ENCODE measurements around the gene VWC2L. TPM values are rescaled to one million over a fixed set of nuclear protein-coding genes. Genes with fewer than 3 reads are reported as not detected.

VWC2L gene
- total and polyA plus RNA-seq, 2 experiments from 2014 or later, result not detected

DNA sequence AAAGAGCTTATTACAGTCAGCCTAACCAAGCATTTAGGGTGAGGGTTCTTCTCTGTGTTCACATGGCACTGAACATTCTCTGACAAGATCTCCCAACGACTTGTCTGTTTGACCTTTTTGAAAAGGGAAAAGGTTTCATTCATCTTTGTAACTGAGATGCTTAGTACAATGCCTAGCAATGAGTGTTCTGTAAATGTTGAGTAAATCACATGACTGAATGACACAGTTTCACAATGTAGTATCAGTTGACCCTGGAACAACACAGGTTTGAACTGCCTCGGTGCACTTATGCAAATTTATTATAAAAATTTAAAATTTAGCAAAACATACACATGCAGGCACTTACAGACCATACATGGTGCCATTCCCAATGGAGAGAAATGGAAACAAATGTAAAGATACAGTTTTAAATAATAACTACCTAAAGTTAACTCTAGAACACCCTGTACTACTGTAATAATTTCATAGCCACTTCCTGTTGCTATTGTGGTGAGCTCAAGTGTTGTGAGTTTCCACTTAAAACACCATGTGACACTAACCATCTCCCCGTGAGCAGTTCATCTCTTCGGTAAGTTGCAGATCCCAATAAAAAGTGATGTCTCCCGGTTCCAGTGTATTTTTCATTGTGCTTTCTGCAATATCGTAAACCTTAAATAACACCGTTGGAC lies 34.1 kb upstream of the VWC2L start:
- no peaks in the 10 kb centered on the region for H3F3A ChIP-seq (replicated peaks; ENCODE audit: low read depth)
- H3K36me3 ChIP-seq (ENCODE audit: insufficient read depth), result no peaks in the 10 kb centered on the region
- no peaks in the 10 kb centered on the region for H3K79me2 ChIP-seq (replicated peaks; ENCODE audit: insufficient read depth)
- no peak overlapping the region for H2AFZ ChIP-seq
- no peak overlapping the region for H3K4me3 Mint-ChIP-seq
- no peak overlapping the region for H3K27ac ChIP-seq (ENCODE audit: low read depth)
- no peak overlapping the region for H3K4me3 ChIP-seq
- no peak for ATAC-seq
- no peak for DNase-seq (ENCODE audit: low spot score)
- H3K4me1 Mint-ChIP-seq, result peaks cover 8% of the 10 kb centered on the region; the same call in 2 of the 3 replicates
- H3K4me2 ChIP-seq, result no peak overlapping the region
- no peaks in the 10 kb centered on the region for H3K27me3 ChIP-seq (ENCODE audit: insufficient read depth)
- H3K27ac Mint-ChIP-seq, result no peak overlapping the region
- H3K4me1 ChIP-seq (ENCODE audit: insufficient read depth), result 0 out of 2 replicates have a peak, but pooled peaks cover 5% of the 10 kb centered on the region
- no peaks in the 10 kb centered on the region; the same call in 1 of the 2 replicates for H3K9me2 ChIP-seq (ENCODE audit: insufficient read depth)
- H3K9me3 Mint-ChIP-seq, result no peaks in the 10 kb centered on the region
- no peaks in the 10 kb centered on the region for H3K27me3 Mint-ChIP-seq (ENCODE audit: insufficient read depth, low read depth, poor library complexity)
- no peaks in the 10 kb centered on the region for H3K36me3 Mint-ChIP-seq (ENCODE audit: low read depth)
- TF ChIP-seq STAT1 (IDR thresholded peaks at IDR 0.05; ENCODE audit: unreplicated experiment) (no peak), CREB1 (CRISPR knock-in tag; IDR thresholded peaks at IDR 0.05; ENCODE audit: low read depth) (no peak), POLR2AphosphoS5 (IDR thresholded peaks at IDR 0.05; ENCODE audit: low read depth) (no peak), NANOG (IDR thresholded peaks at IDR 0.05; ENCODE audit: borderline replicate concordance) (no peak), JUNB (IDR thresholded peaks at IDR 0.05; ENCODE audit: unreplicated experiment) (no peak), ZNF114 (CRISPR knock-in tag; IDR thresholded peaks at IDR 0.05) (no peak), EZH2 (IDR thresholded peaks at IDR 0.05; ENCODE audit: low read depth, unreplicated experiment) (no peak)
- TF ChIP-seq, protein P1, sequence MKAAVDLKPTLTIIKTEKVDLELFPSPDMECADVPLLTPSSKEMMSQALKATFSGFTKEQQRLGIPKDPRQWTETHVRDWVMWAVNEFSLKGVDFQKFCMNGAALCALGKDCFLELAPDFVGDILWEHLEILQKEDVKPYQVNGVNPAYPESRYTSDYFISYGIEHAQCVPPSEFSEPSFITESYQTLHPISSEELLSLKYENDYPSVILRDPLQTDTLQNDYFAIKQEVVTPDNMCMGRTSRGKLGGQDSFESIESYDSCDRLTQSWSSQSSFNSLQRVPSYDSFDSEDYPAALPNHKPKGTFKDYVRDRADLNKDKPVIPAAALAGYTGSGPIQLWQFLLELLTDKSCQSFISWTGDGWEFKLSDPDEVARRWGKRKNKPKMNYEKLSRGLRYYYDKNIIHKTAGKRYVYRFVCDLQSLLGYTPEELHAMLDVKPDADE (IDR thresholded peaks at IDR 0.05), result no peak
- TF ChIP-seq, protein P2, sequence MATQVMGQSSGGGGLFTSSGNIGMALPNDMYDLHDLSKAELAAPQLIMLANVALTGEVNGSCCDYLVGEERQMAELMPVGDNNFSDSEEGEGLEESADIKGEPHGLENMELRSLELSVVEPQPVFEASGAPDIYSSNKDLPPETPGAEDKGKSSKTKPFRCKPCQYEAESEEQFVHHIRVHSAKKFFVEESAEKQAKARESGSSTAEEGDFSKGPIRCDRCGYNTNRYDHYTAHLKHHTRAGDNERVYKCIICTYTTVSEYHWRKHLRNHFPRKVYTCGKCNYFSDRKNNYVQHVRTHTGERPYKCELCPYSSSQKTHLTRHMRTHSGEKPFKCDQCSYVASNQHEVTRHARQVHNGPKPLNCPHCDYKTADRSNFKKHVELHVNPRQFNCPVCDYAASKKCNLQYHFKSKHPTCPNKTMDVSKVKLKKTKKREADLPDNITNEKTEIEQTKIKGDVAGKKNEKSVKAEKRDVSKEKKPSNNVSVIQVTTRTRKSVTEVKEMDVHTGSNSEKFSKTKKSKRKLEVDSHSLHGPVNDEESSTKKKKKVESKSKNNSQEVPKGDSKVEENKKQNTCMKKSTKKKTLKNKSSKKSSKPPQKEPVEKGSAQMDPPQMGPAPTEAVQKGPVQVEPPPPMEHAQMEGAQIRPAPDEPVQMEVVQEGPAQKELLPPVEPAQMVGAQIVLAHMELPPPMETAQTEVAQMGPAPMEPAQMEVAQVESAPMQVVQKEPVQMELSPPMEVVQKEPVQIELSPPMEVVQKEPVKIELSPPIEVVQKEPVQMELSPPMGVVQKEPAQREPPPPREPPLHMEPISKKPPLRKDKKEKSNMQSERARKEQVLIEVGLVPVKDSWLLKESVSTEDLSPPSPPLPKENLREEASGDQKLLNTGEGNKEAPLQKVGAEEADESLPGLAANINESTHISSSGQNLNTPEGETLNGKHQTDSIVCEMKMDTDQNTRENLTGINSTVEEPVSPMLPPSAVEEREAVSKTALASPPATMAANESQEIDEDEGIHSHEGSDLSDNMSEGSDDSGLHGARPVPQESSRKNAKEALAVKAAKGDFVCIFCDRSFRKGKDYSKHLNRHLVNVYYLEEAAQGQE (IDR thresholded peaks at IDR 0.05; ENCODE audit: unreplicated experiment), result no peak
- TF ChIP-seq, protein P3, sequence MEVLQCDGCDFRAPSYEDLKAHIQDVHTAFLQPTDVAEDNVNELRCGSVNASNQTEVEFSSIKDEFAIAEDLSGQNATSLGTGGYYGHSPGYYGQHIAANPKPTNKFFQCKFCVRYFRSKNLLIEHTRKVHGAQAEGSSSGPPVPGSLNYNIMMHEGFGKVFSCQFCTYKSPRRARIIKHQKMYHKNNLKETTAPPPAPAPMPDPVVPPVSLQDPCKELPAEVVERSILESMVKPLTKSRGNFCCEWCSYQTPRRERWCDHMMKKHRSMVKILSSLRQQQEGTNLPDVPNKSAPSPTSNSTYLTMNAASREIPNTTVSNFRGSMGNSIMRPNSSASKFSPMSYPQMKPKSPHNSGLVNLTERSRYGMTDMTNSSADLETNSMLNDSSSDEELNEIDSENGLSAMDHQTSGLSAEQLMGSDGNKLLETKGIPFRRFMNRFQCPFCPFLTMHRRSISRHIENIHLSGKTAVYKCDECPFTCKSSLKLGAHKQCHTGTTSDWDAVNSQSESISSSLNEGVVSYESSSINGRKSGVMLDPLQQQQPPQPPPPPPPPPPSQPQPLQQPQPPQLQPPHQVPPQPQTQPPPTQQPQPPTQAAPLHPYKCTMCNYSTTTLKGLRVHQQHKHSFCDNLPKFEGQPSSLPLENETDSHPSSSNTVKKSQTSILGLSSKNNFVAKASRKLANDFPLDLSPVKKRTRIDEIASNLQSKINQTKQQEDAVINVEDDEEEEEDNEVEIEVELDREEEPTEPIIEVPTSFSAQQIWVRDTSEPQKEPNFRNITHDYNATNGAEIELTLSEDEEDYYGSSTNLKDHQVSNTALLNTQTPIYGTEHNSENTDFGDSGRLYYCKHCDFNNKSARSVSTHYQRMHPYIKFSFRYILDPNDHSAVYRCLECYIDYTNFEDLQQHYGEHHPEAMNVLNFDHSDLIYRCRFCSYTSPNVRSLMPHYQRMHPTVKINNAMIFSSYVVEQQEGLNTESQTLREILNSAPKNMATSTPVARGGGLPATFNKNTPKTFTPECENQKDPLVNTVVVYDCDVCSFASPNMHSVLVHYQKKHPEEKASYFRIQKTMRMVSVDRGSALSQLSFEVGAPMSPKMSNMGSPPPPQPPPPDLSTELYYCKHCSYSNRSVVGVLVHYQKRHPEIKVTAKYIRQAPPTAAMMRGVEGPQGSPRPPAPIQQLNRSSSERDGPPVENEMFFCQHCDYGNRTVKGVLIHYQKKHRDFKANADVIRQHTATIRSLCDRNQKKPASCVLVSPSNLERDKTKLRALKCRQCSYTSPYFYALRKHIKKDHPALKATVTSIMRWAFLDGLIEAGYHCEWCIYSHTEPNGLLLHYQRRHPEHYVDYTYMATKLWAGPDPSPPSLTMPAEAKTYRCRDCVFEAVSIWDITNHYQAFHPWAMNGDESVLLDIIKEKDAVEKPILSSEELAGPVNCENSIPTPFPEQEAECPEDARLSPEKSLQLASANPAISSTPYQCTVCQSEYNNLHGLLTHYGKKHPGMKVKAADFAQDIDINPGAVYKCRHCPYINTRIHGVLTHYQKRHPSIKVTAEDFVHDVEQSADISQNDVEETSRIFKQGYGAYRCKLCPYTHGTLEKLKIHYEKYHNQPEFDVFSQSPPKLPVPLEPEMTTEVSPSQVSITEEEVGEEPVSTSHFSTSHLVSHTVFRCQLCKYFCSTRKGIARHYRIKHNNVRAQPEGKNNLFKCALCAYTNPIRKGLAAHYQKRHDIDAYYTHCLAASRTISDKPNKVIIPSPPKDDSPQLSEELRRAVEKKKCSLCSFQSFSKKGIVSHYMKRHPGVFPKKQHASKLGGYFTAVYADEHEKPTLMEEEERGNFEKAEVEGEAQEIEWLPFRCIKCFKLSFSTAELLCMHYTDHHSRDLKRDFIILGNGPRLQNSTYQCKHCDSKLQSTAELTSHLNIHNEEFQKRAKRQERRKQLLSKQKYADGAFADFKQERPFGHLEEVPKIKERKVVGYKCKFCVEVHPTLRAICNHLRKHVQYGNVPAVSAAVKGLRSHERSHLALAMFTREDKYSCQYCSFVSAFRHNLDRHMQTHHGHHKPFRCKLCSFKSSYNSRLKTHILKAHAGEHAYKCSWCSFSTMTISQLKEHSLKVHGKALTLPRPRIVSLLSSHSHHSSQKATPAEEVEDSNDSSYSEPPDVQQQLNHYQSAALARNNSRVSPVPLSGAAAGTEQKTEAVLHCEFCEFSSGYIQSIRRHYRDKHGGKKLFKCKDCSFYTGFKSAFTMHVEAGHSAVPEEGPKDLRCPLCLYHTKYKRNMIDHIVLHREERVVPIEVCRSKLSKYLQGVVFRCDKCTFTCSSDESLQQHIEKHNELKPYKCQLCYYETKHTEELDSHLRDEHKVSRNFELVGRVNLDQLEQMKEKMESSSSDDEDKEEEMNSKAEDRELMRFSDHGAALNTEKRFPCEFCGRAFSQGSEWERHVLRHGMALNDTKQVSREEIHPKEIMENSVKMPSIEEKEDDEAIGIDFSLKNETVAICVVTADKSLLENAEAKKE (CRISPR knock-in tag; IDR thresholded peaks at IDR 0.05), result no peak
- H4K20me1 ChIP-seq (replicated peaks; ENCODE audit: insufficient read depth), result no peaks in the 10 kb centered on the region

All from GM23338 (cell line).